Parathyroid adenoma (tissue), 2 donors: Measurements from ENCODE around the gene PRSS1.
"Not testable (repeated sequence)": the region's sequence is repeated elsewhere in the genome, so short reads cannot be mapped to it uniquely, and the experiment has no call there.

ENCODE experiments used
- H2AFZ ChIP-seq: fragments of 300-600 bp; sonication (generic); one replicate; pipeline ENCODE4 v1.7.0; 2017; ENCODE audit warnings: antibody characterized with exemption, mild to moderate bottlenecking
- H3K27ac ChIP-seq: fragments of 300-600 bp; sonication (generic); one replicate; pipeline ENCODE4 v1.7.0; 2017
- H3K27me3 ChIP-seq: fragments of 300-600 bp; sonication (generic); one replicate; pipeline ENCODE4 v1.7.0; 2017; ENCODE audit warnings: low read length; ENCODE audit not compliant: control insufficient read depth, insufficient read depth
- H3K36me3 ChIP-seq: fragments of 300-600 bp; sonication (generic); one replicate; pipeline ENCODE4 v1.7.0; 2017; ENCODE audit warnings: low read length; ENCODE audit not compliant: control insufficient read depth, insufficient read depth
- H3K4me1 ChIP-seq: fragments of 300-600 bp; sonication (generic); one replicate; pipeline ENCODE4 v1.7.0; 2017; ENCODE audit warnings: control low read depth
- H3K4me2 ChIP-seq: fragments of 300-600 bp; sonication (generic); one replicate; pipeline ENCODE4 v1.7.0; 2017; ENCODE audit warnings: low read length
- H3K4me3 ChIP-seq: fragments of 300-600 bp; sonication (generic); one replicate; pipeline ENCODE4 v1.7.0; 2017; ENCODE audit warnings: low read depth, low read length
- H3K79me2 ChIP-seq: fragments of 300-600 bp; sonication (generic); one replicate; pipeline ENCODE4 v1.7.0; 2017; ENCODE audit warnings: control low read depth
- H3K9ac ChIP-seq: fragments of 300-600 bp; sonication (generic); one replicate; pipeline ENCODE4 v1.7.0; 2017; ENCODE audit warnings: mild to moderate bottlenecking
- H3K9me3 ChIP-seq: fragments of 300-600 bp; sonication (generic); one replicate; pipeline ENCODE4 v1.7.0; 2017; ENCODE audit warnings: low read length; ENCODE audit not compliant: control insufficient read depth
- CTCF ChIP-seq: fragments of 300-600 bp; sonication (generic); IDR thresholded peaks from one replicate; pipeline ENCODE4 v1.7.0; 2017; ENCODE audit warnings: antibody characterized with exemption, mild to moderate bottlenecking
- donor health status: primary hyperparathyroidism.

PRSS1 gene

GRCh38 chr7:142733271-142733670 lies 16.0 kb upstream of the PRSS1 start:
- H3K36me3 ChIP-seq: no peaks in the 10 kb centered on the region
- no peaks in the 10 kb centered on the region for H3K4me1 ChIP-seq
- H3K27ac ChIP-seq: no peak overlapping the region
- H3K9me3 ChIP-seq: no peaks in the 10 kb centered on the region
- TF ChIP-seq CTCF: no peak
- H3K4me2 ChIP-seq: no peak overlapping the region
- H3K79me2 ChIP-seq: no peaks in the 10 kb centered on the region
- no peak overlapping the region for H2AFZ ChIP-seq
- no peaks in the 10 kb centered on the region for H3K27me3 ChIP-seq
- no peak overlapping the region for H3K9ac ChIP-seq
- no peak overlapping the region for H3K4me3 ChIP-seq

- H3K79me2 ChIP-seq: no peaks in the 10 kb centered on the region
- no peaks in the 10 kb centered on the region for H3K4me1 ChIP-seq
- H3K4me2 ChIP-seq: no peak overlapping the region
- H2AFZ ChIP-seq: no peak overlapping the region
- no peaks in the 10 kb centered on the region for H3K9me3 ChIP-seq
- no peak overlapping the region for H3K27ac ChIP-seq
- no peaks in the 10 kb centered on the region for H3K36me3 ChIP-seq
- H3K4me3 ChIP-seq: no peak overlapping the region
- no peaks in the 10 kb centered on the region for H3K27me3 ChIP-seq
- H3K9ac ChIP-seq: no peak overlapping the region
- TF ChIP-seq CTCF: no peak
Measured at GRCh38 chr7:142739923-142740492, 9.3 kb upstream of the PRSS1 start.

- no peak overlapping the region for H3K9ac ChIP-seq
- H3K4me2 ChIP-seq: no peak overlapping the region
- H3K36me3 ChIP-seq: no peaks in the 10 kb centered on the region
- no peaks in the 10 kb centered on the region for H3K79me2 ChIP-seq
- no peak overlapping the region for H3K27ac ChIP-seq
- H3K9me3 ChIP-seq: no peaks in the 10 kb centered on the region
- H3K4me3 ChIP-seq: no peak overlapping the region
- TF ChIP-seq CTCF: no peak
- no peak overlapping the region for H2AFZ ChIP-seq
- H3K4me1 ChIP-seq: no peaks in the 10 kb centered on the region
- no peaks in the 10 kb centered on the region for H3K27me3 ChIP-seq
Measured at GRCh38 chr7:142740786-142741185, 8.5 kb upstream of the PRSS1 start.

GRCh38 chr7:142741932-142742331 lies 7.3 kb upstream of the PRSS1 start:
- not testable (repeated sequence) for H3K9ac ChIP-seq, H2AFZ ChIP-seq, H3K79me2 ChIP-seq, H3K4me3 ChIP-seq, H3K36me3 ChIP-seq, H3K27me3 ChIP-seq, H3K4me1 ChIP-seq, H3K27ac ChIP-seq, H3K4me2 ChIP-seq, H3K9me3 ChIP-seq

GRCh38 chr7:142745091-142745635 lies 4.1 kb upstream of the PRSS1 start:
- Histone ChIP-seq H3K4me3 (no peak overlapping the region), H3K36me3 (no peaks in the 10 kb centered on the region), H3K27me3 (no peaks in the 10 kb centered on the region), H3K79me2 (no peaks in the 10 kb centered on the region), H3K27ac (no peak overlapping the region), H3K4me1 (no peaks in the 10 kb centered on the region), H3K4me2 (no peak overlapping the region), H2AFZ (no peak overlapping the region), H3K9ac (no peak overlapping the region), H3K9me3 (no peaks in the 10 kb centered on the region)
- TF ChIP-seq CTCF: no peak
